CD14-positive monocyte (primary cell): ENCODE data around the gene CTNND2. TPM values are rescaled to one million over a fixed set of nuclear protein-coding genes. Genes with fewer than 3 reads are reported as not detected.

Experiments
- DNase-seq, 3 donors: peaks; one replicate each; pipeline ENCODE4 v3.0.0-alpha.2; 2011 to 2022
- H2AFZ ChIP-seq: 2 replicates; pipeline ENCODE4 v1.6.0; 2012; ENCODE audit warnings: mild to moderate bottlenecking, low read depth, low read length, inconsistent platforms; ENCODE audit not compliant: insufficient read depth, poor library complexity, severe bottlenecking
- H3K27ac ChIP-seq, 2 donors: 1 replicate in 1 of 2; 2 replicates in 1 of 2; pipeline ENCODE4 v1.5.1; 2012 to 2013; ENCODE audit warnings: low read length in 2 of 2, control low read depth in 1 of 2, inconsistent platforms in 1 of 2, low read depth in 1 of 2, mild to moderate bottlenecking in 1 of 2
- H3K27me3 ChIP-seq, 2 donors: one replicate each; pipeline versions ENCODE4 v1.6.0 to v1.6.1; 2011 to 2013; ENCODE audit warnings: low read length in 2 of 2; ENCODE audit not compliant: control insufficient read depth in 2 of 2, insufficient read depth in 2 of 2
- H3K36me3 ChIP-seq, 2 donors: replicated peaks in 1 of 2; 1 replicate in 1 of 2; 2 replicates in 1 of 2; pipeline versions ENCODE4 v1.5.1 to v1.6.1; 2012 to 2013; ENCODE audit warnings: low read length in 2 of 2, control low read depth in 1 of 2, inconsistent platforms in 1 of 2, mild to moderate bottlenecking in 1 of 2; ENCODE audit not compliant: insufficient read depth in 2 of 2, control insufficient read depth in 1 of 2
- H3K4me1 ChIP-seq, 2 donors: 1 replicate in 1 of 2; 2 replicates in 1 of 2; pipeline versions ENCODE4 v1.5.1 to v1.6.1; 2012 to 2013; ENCODE audit warnings: low read length in 2 of 2, control low read depth in 1 of 2, inconsistent platforms in 1 of 2, mild to moderate bottlenecking in 1 of 2, moderate library complexity in 1 of 2; ENCODE audit not compliant: insufficient read depth in 2 of 2, control insufficient read depth in 1 of 2
- H3K4me2 ChIP-seq: replicated peaks from 2 replicates; pipeline ENCODE3; 2012; ENCODE audit warnings: low read length, moderate library complexity, mild to moderate bottlenecking; ENCODE audit not compliant: poor library complexity, severe bottlenecking; ENCODE audit errors: extremely low read depth
- H3K4me3 ChIP-seq, 3 experiments: fragments of 200-600 bp in 1 of 3; sonication (generic) in 1 of 3; replicated peaks in 1 of 3; 1 replicate in 2 of 3; 2 replicates in 1 of 3; pipeline ENCODE4 v1.5.1; 2011 to 2013; ENCODE audit warnings: low read length in 3 of 3, mild to moderate bottlenecking in 3 of 3, control low read depth in 2 of 3, low read depth in 2 of 3, inconsistent platforms in 1 of 3, moderate library complexity in 1 of 3
- H3K79me2 ChIP-seq: 2 replicates; pipeline ENCODE4 v1.6.0; 2012; ENCODE audit warnings: mild to moderate bottlenecking, control low read depth, inconsistent platforms, low read length, moderate library complexity; ENCODE audit not compliant: insufficient read depth
- H3K9ac ChIP-seq: 2 replicates; pipeline ENCODE4 v1.6.0; 2017; ENCODE audit warnings: low read length, mild to moderate bottlenecking; ENCODE audit not compliant: insufficient read depth, poor library complexity, severe bottlenecking
- H3K9me3 ChIP-seq, 2 donors: replicated peaks in 1 of 2; 1 replicate in 1 of 2; 2 replicates in 1 of 2; pipeline versions ENCODE4 v1.5.1 to v1.6.1; 2012 to 2013; ENCODE audit warnings: low read length in 2 of 2, control low read depth in 1 of 2; ENCODE audit not compliant: control insufficient read depth in 1 of 2, insufficient read depth in 1 of 2
- H4K20me1 ChIP-seq: 2 replicates; pipeline ENCODE4 v1.6.0; 2012; ENCODE audit warnings: mild to moderate bottlenecking, low read length, control low read depth, moderate library complexity; ENCODE audit not compliant: insufficient read depth
- H3K27ac Mint-ChIP-seq, 7 donors: one replicate each; pipeline ENCODE4 v1.8.0; 2020; ENCODE audit warnings: mild to moderate bottlenecking in 7 of 7, mixed read lengths in 7 of 7, moderate library complexity in 6 of 7, inconsistent platforms in 2 of 7
- H3K27me3 Mint-ChIP-seq, 3 donors: one replicate each; pipeline ENCODE4 v1.8.0; 2021 to 2022; ENCODE audit warnings: low read depth in 3 of 3, mild to moderate bottlenecking in 3 of 3, mixed read lengths in 3 of 3, moderate library complexity in 3 of 3, inconsistent platforms in 1 of 3
- H3K36me3 Mint-ChIP-seq, 2 donors: one replicate each; pipeline ENCODE4 v1.8.0; 2020; ENCODE audit warnings: mixed read lengths in 2 of 2, inconsistent platforms in 1 of 2, mild to moderate bottlenecking in 1 of 2
- H3K4me1 Mint-ChIP-seq: one replicate; pipeline ENCODE4 v1.8.0; 2020; ENCODE audit warnings: mild to moderate bottlenecking, mixed read lengths
- H3K4me3 Mint-ChIP-seq, 2 donors: one replicate each; pipeline ENCODE4 v1.8.0; 2020; ENCODE audit warnings: mild to moderate bottlenecking in 2 of 2, mixed read lengths in 2 of 2, moderate library complexity in 1 of 2
- H3K9me3 Mint-ChIP-seq, 7 donors: one replicate each; pipeline ENCODE4 v1.8.0; 2020 to 2022; ENCODE audit warnings: mixed read lengths in 7 of 7, mild to moderate bottlenecking in 6 of 7, moderate library complexity in 6 of 7, inconsistent platforms in 2 of 7
- CTCF ChIP-seq: fragments of 200-600 bp; IDR thresholded peaks from one replicate; pipeline ENCODE4 v1.8.0; 2022; ENCODE audit warnings: antibody characterized with exemption, mild to moderate bottlenecking
- WGBS: methylation state at CpG from one replicate; pipeline ENCODE4 v1.1.5; 2013; ENCODE audit warnings: missing lambda C conversion rate; ENCODE audit not compliant: insufficient coverage; 5-methylcytosine and 5-hydroxymethylcytosine counted together
- intact Hi-C, 2 donors: fragments of 100-400 bp; cut with micrococcal nuclease; formaldehyde crosslinking; loops; one replicate each; pipeline versions ENCODE4 v1.15.0 to v1.15.1; 2023
- polyA plus RNA-seq, 3 donors: library from polyadenylated mRNA; depleted of rRNA in 1 of 3; unstranded in 2 of 3; stranded (reverse) in 1 of 3; fragments of 300-500 nt in 2 of 3; fragments of >200 nt in 1 of 3; fragmentation: Illumina TruSeq in 2 of 3; gene quantifications; 1 replicate in 2 of 3; 2 replicates in 1 of 3; pipeline ENCODE4 v1.2.3, GENCODE V29; 2012 to 2021

Gene CTNND2
- polyA plus RNA-seq, 3 donors = not detected

- Histone ChIP-seq H3K9me3 (no peaks in the 10 kb centered on the region), H3K9ac (no peak overlapping the region), H3K36me3 (no peaks in the 10 kb centered on the region), H3K4me1 (no peaks in the 10 kb centered on the region), H3K4me2 (no peak overlapping the region), H2AFZ (no peak overlapping the region), H3K27me3 (no peaks in the 10 kb centered on the region), H3K79me2 (no peaks in the 10 kb centered on the region), H3K27ac (no peak overlapping the region), H3K4me3 (no peak overlapping the region), H4K20me1 (no peaks in the 10 kb centered on the region)
- WGBS = no CpG with 5 or more reads among the region's 3 CpGs
- no peaks in the 10 kb centered on the region for H3K36me3 Mint-ChIP-seq
- intact Hi-C loops = no loop called here
- no peak overlapping the region for H3K4me3 Mint-ChIP-seq
- no peaks in the 10 kb centered on the region for H3K27me3 Mint-ChIP-seq
- TF ChIP-seq CTCF = no peak
- H3K9me3 Mint-ChIP-seq = peaks cover 0 to 7% (median 1%) of the 10 kb centered on the region in 7 donors
- no peak for DNase-seq
- no peaks in the 10 kb centered on the region for H3K4me1 Mint-ChIP-seq
- no peak overlapping the region for H3K27ac Mint-ChIP-seq
Measured at GRCh38 chr5:11815481-11815880, 88.8 kb downstream of the CTNND2 start.

- no peak for DNase-seq
- no peaks in the 10 kb centered on the region for H3K4me1 ChIP-seq
- no peak overlapping the region for H3K4me3 ChIP-seq
- Mint-ChIP-seq H3K4me3 (no peak overlapping the region), H3K36me3 (no peaks in the 10 kb centered on the region), H3K27me3 (no peaks in the 10 kb centered on the region), H3K9me3 (peaks cover 0 to 7% (median 1%) of the 10 kb centered on the region in 7 donors), H3K27ac (no peak overlapping the region), H3K4me1 (no peaks in the 10 kb centered on the region)
- no peaks in the 10 kb centered on the region for H4K20me1 ChIP-seq
- H3K9ac ChIP-seq = no peak overlapping the region
- no peaks in the 10 kb centered on the region for H3K9me3 ChIP-seq
- no peak overlapping the region for H3K27ac ChIP-seq
- intact Hi-C loops = no loop called here
- H3K36me3 ChIP-seq = no peaks in the 10 kb centered on the region
- H3K79me2 ChIP-seq = no peaks in the 10 kb centered on the region
- WGBS = no CpG with 5 or more reads among the region's 4 CpGs
- TF ChIP-seq CTCF = no peak
- H3K27me3 ChIP-seq = no peaks in the 10 kb centered on the region
- H3K4me2 ChIP-seq = no peak overlapping the region
- H2AFZ ChIP-seq = no peak overlapping the region
Measured at GRCh38 chr5:11814373-11814772, 89.9 kb downstream of the CTNND2 start.
